ENCODE measurements around the gene SPACDR. TPM values are rescaled to one million over a fixed set of nuclear protein-coding genes. Genes with fewer than 3 reads are reported as not detected.

The SPACDR gene
- total and polyA plus RNA-seq, 9 of the 15 experiments (the other 6 are each of a cell fraction or from before 2014, with no cell fraction given) = 0.07 to 0.55 (median 0.14) TPM; not detected in 1

- ATAC-seq = no peak
- peaks cover 3% of the 10 kb centered on the region; the same call in 1 of the 3 replicates for H3K79me2 ChIP-seq (ENCODE audit: control insufficient read depth, insufficient read depth, low read length)
- in situ Hi-C loops (cut with MboI) (loop anchor here (25.0 kb wide), 1 partner anchor 98 kb away; the partner anchor contains the start of gene SAP25), intact Hi-C loops (cut with micrococcal nuclease) (loop anchor here (5.0 kb wide), 1 partner anchor 388 kb away; the partner anchor contains the start of gene SLC12A9)
- TF ChIP-seq THRAP3 (IDR thresholded peaks at IDR 0.05; ENCODE audit: borderline replicate concordance) (0 out of 2 replicates have a peak, but pooled peaks have one; percentile 35), FOXA1 (IDR thresholded peaks at IDR 0.05; ENCODE audit: borderline replicate concordance) (no peak), HSF4 (CRISPR knock-in tag; IDR thresholded peaks at IDR 0.05; ENCODE audit: borderline replicate concordance) (no peak), ATF6 (CRISPR knock-in tag; IDR thresholded peaks at IDR 0.05) (no peak), ZNF512 (tag; IDR thresholded peaks at IDR 0.05) (peak; percentile 91)
- FAIRE-seq = no peak
- no peaks in the 10 kb centered on the region for H3K27me3 ChIP-seq (ENCODE audit: control insufficient read depth in 2 of 2, insufficient read depth in 2 of 2, low read length in 2 of 2)
- H2AFZ ChIP-seq (ENCODE audit: low read depth, low read length) = no peak overlapping the region
- ChIA-PET POLR2A (interaction anchor here (1.1 kb wide), 2 partner anchors 15 to 121 kb away, joined by 3 read pairs; partner anchors contain the start of genes FBXO24 and LRCH4), CTCF (ENCODE audit: low intra/inter-chr PET ratio) (interaction anchor here (1.0 to 3.4 kb wide), 2 partner anchors 14 to 95 kb away, joined by 3 to 10 read pairs; no protein-coding TSS in a partner anchor)
- no peak overlapping the region for H3K4me3 ChIP-seq
- H4K20me1 ChIP-seq (replicated peaks; ENCODE audit: control insufficient read depth, insufficient read depth, low read length) = peaks cover 8% of the 10 kb centered on the region; the same call in 1 of the 2 replicates
- H3K27ac ChIP-seq (ENCODE audit: extremely low read depth, low read depth, low read length) = no peak overlapping the region
- H3K4me1 ChIP-seq (replicated peaks in 1 of 2; ENCODE audit: control insufficient read depth in 2 of 2, insufficient read depth in 2 of 2, low read length in 2 of 2) = peaks cover 0 to 26% of the 10 kb centered on the region in 2 experiments; a peak in 4 of 5 replicates
- H3K9ac ChIP-seq (ENCODE audit: insufficient read depth in 1 of 2, low read depth in 2 of 2, low read length in 2 of 2) = no peak overlapping the region
- no peaks in the 10 kb centered on the region for H3K9me1 ChIP-seq (ENCODE audit: control insufficient read depth, insufficient read depth, low read length)
- WGBS (ENCODE audit: insufficient coverage, low coverage, missing lambda C conversion rate) = 57% methylated on average over 2 of the region's 2 CpGs
- BruUV-seq (replicated peaks) = no TSS peak
- peaks cover 25% of the 10 kb centered on the region; the same call in 2 of the 3 replicates for H3K36me3 ChIP-seq (ENCODE audit: control insufficient read depth, insufficient read depth, low read length)
- no peaks in the 10 kb centered on the region for H3K9me3 ChIP-seq (replicated peaks; ENCODE audit: control insufficient read depth, insufficient read depth, low read depth, low read length)
- no peak for DNase-seq (ENCODE audit: extremely low read depth in 1 of 4, low spot score in 3 of 4)
- no peak overlapping the region for H3K4me2 ChIP-seq (ENCODE audit: insufficient read depth, low read length)
Measured at GRCh38 chr7:100464791-100465190, 731 bp upstream of the SPACDR start.

Data from K562 (cell line).